Measurements from ENCODE around the gene WDR5.

WDR5 gene

GRCh38 chr9:134177186-134177585, 41.3 kb downstream of the WDR5 start:
- H3K9ac ChIP-seq (ENCODE audit: insufficient read length) = no peak overlapping the region
- H3K9me3 ChIP-seq (ENCODE audit: low read depth, low read length) = no peaks in the 10 kb centered on the region
- no peak for DNase-seq (ENCODE audit: low read depth, low spot score)
- no peaks in the 10 kb centered on the region for H3K36me3 ChIP-seq (ENCODE audit: insufficient read depth, low read length)
- H3K27ac ChIP-seq = no peak overlapping the region
- no peak overlapping the region for H3K4me3 ChIP-seq
- TF ChIP-seq POLR2AphosphoS5 (IDR thresholded peaks at IDR 0.05; ENCODE audit: borderline replicate concordance, low read depth, low read length) (no peak), EZH2 (IDR thresholded peaks at IDR 0.05) (no peak), FOXP2 (optimal IDR thresholded peaks at IDR 0.05; ENCODE audit: control extremely low read depth, extremely low read length, insufficient read depth) (no peak)

- Histone ChIP-seq H3K36me3 (ENCODE audit: insufficient read depth, low read length) (no peaks in the 10 kb centered on the region), H3K4me3 (no peak overlapping the region), H3K9me3 (ENCODE audit: low read depth, low read length) (no peaks in the 10 kb centered on the region), H3K9ac (ENCODE audit: insufficient read length) (no peak overlapping the region), H3K27ac (no peak overlapping the region)
- TF ChIP-seq FOXP2 (optimal IDR thresholded peaks at IDR 0.05; ENCODE audit: control extremely low read depth, extremely low read length, insufficient read depth) (no peak), POLR2AphosphoS5 (IDR thresholded peaks at IDR 0.05; ENCODE audit: borderline replicate concordance, low read depth, low read length) (no peak), EZH2 (IDR thresholded peaks at IDR 0.05) (no peak)
- no peak for DNase-seq (ENCODE audit: low read depth, low spot score)
These were observed 41.9 kb downstream of the WDR5 start for GRCh38 chr9:134177624-134178393.

GRCh38 chr9:134178394-134178767, 42.5 kb downstream of the WDR5 start:
- H3K27ac ChIP-seq = no peak overlapping the region
- no peak for DNase-seq (ENCODE audit: low read depth, low spot score)
- no peaks in the 10 kb centered on the region for H3K9me3 ChIP-seq (ENCODE audit: low read depth, low read length)
- no peak overlapping the region for H3K4me3 ChIP-seq
- H3K9ac ChIP-seq (ENCODE audit: insufficient read length) = no peak overlapping the region
- TF ChIP-seq POLR2AphosphoS5 (IDR thresholded peaks at IDR 0.05; ENCODE audit: borderline replicate concordance, low read depth, low read length) (no peak), FOXP2 (optimal IDR thresholded peaks at IDR 0.05; ENCODE audit: control extremely low read depth, extremely low read length, insufficient read depth) (no peak), EZH2 (IDR thresholded peaks at IDR 0.05) (no peak)
- H3K36me3 ChIP-seq (ENCODE audit: insufficient read depth, low read length) = no peaks in the 10 kb centered on the region

- H3K27ac ChIP-seq = no peak overlapping the region
- TF ChIP-seq EZH2 (IDR thresholded peaks at IDR 0.05) = no peak
- no peak for TF ChIP-seq FOXP2 (optimal IDR thresholded peaks at IDR 0.05; ENCODE audit: control extremely low read depth, extremely low read length, insufficient read depth)
- TF ChIP-seq POLR2AphosphoS5 (IDR thresholded peaks at IDR 0.05; ENCODE audit: borderline replicate concordance, low read depth, low read length) = no peak
- no peaks in the 10 kb centered on the region for H3K36me3 ChIP-seq (ENCODE audit: insufficient read depth, low read length)
- DNase-seq (ENCODE audit: low read depth, low spot score) = no peak
- no peak overlapping the region for H3K4me3 ChIP-seq
- no peak overlapping the region for H3K9ac ChIP-seq (ENCODE audit: insufficient read length)
- no peaks in the 10 kb centered on the region for H3K9me3 ChIP-seq (ENCODE audit: low read depth, low read length)
These were observed 43.1 kb downstream of the WDR5 start for GRCh38 chr9:134178768-134179551.

GRCh38 chr9:134179595-134179917, 43.7 kb downstream of the WDR5 start:
- H3K4me3 ChIP-seq = no peak overlapping the region
- no peaks in the 10 kb centered on the region for H3K36me3 ChIP-seq (ENCODE audit: insufficient read depth, low read length)
- H3K9ac ChIP-seq (ENCODE audit: insufficient read length) = no peak overlapping the region
- H3K27ac ChIP-seq = no peak overlapping the region
- DNase-seq (ENCODE audit: low read depth, low spot score) = no peak
- H3K9me3 ChIP-seq (ENCODE audit: low read depth, low read length) = no peaks in the 10 kb centered on the region
- TF ChIP-seq POLR2AphosphoS5 (IDR thresholded peaks at IDR 0.05; ENCODE audit: borderline replicate concordance, low read depth, low read length) (no peak), FOXP2 (optimal IDR thresholded peaks at IDR 0.05; ENCODE audit: control extremely low read depth, extremely low read length, insufficient read depth) (no peak), EZH2 (IDR thresholded peaks at IDR 0.05) (no peak)

- H3K4me3 ChIP-seq = no peak overlapping the region
- H3K9ac ChIP-seq (ENCODE audit: insufficient read length) = no peak overlapping the region
- TF ChIP-seq POLR2AphosphoS5 (IDR thresholded peaks at IDR 0.05; ENCODE audit: borderline replicate concordance, low read depth, low read length) = no peak
- TF ChIP-seq EZH2 (IDR thresholded peaks at IDR 0.05) = no peak
- no peak for TF ChIP-seq FOXP2 (optimal IDR thresholded peaks at IDR 0.05; ENCODE audit: control extremely low read depth, extremely low read length, insufficient read depth)
- no peak overlapping the region for H3K27ac ChIP-seq
- DNase-seq (ENCODE audit: low read depth, low spot score) = no peak
- no peaks in the 10 kb centered on the region for H3K36me3 ChIP-seq (ENCODE audit: insufficient read depth, low read length)
- no peaks in the 10 kb centered on the region for H3K9me3 ChIP-seq (ENCODE audit: low read depth, low read length)
These were observed 44.3 kb downstream of the WDR5 start for GRCh38 chr9:134179918-134180785.

GRCh38 chr9:134180786-134181647, 45.1 kb downstream of the WDR5 start:
- Histone ChIP-seq H3K36me3 (ENCODE audit: insufficient read depth, low read length) (no peaks in the 10 kb centered on the region), H3K4me3 (no peak overlapping the region), H3K27ac (no peak overlapping the region), H3K9me3 (ENCODE audit: low read depth, low read length) (no peaks in the 10 kb centered on the region), H3K9ac (ENCODE audit: insufficient read length) (no peak overlapping the region)
- no peak for TF ChIP-seq FOXP2 (optimal IDR thresholded peaks at IDR 0.05; ENCODE audit: control extremely low read depth, extremely low read length, insufficient read depth)
- no peak for TF ChIP-seq EZH2 (IDR thresholded peaks at IDR 0.05)
- TF ChIP-seq POLR2AphosphoS5 (IDR thresholded peaks at IDR 0.05; ENCODE audit: borderline replicate concordance, low read depth, low read length) = no peak
- no peak for DNase-seq (ENCODE audit: low read depth, low spot score)

Data from SK-N-MC (cell line).